GM21526 (cell line): ENCODE results near the gene DUOXA2.
"Not testable (repeated sequence)": the region's sequence is repeated elsewhere in the genome, so short reads cannot be mapped to it uniquely, and the experiment has no call there.

ENCODE experiments used
- ATAC-seq: cut with Tn5 transposase; IDR thresholded peaks from one replicate; pipeline ENCODE4 v1.9.1; 2021; ENCODE audit warnings: moderate library complexity; ENCODE audit not compliant: unreplicated experiment, low FRiP score

DUOXA2 gene

GRCh38 chr15:45134682-45135604 lies 20.8 kb downstream of the DUOXA2 start:
- no peak for ATAC-seq

- ATAC-seq, result not testable (repeated sequence)
Observed at GRCh38 chr15:45135705-45136377, 21.7 kb downstream of the DUOXA2 start.

DNA sequence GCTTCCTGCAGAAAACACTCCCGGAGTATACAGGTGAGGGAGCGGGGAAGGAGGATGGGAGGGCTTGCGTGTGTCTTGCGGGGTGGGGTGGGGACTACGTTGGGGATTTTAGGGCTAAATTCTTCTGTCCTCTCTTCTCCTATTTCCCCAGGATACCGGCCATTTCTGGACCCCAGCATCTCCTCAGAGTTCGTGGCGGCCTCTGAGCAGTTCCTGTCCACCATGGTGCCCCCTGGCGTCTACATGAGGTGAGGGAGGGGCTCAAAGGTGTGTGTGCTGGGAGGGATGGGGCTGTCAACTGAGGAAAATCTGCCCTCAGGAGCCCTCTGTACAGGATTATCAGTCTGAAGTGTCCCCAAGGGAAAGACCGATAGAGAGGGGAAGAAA lies 22.2 kb downstream of the DUOXA2 start:
- ATAC-seq, result no peak

- ATAC-seq, result no peak
Observed at GRCh38 chr15:45137703-45138102, 23.6 kb downstream of the DUOXA2 start.

- ATAC-seq, result no peak
Observed at GRCh38 chr15:45138814-45139765, 25.0 kb downstream of the DUOXA2 start.

- no peak for ATAC-seq
Observed at GRCh38 chr15:45139770-45140169, 25.6 kb downstream of the DUOXA2 start.

DNA sequence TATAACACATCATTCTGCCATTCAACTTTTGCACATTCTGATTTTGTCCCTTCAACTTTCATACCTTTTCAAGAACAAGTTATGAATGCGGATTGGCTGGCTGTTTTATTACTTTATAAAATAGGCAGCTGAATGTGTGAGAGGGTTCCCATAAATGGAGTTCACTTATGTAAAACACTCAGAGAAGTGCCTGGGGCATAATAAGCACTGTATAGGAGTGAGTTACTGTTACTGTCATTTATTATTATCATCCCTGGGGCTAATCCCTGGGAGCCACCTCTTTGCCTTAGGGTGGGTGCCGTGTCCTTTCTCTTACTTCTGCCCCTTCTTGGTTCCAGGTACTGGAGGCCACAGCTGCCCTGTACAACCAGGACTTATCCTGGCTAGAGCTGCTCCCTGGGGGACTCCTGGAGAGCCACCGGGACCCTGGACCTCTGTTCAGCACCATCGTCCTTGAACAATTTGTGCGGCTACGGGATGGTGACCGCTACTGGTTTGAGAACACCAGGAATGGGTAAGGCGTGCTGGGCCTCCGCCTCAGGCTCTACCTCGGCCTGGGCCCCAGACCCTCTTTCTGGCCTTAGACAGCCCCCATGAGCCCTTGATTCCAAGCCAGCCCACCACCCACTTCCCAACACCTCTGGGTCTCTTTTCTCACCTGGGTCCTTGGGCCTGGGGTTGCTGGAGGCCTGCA lies 26.6 kb downstream of the DUOXA2 start:
- no peak for ATAC-seq

- ATAC-seq, result no peak
Observed at GRCh38 chr15:45141386-45141785, 27.3 kb downstream of the DUOXA2 start.

GRCh38 chr15:45143056-45143455 lies 28.9 kb downstream of the DUOXA2 start:
- no peak for ATAC-seq

GRCh38 chr15:45143946-45144345 lies 29.8 kb downstream of the DUOXA2 start:
- ATAC-seq, result no peak

DNA sequence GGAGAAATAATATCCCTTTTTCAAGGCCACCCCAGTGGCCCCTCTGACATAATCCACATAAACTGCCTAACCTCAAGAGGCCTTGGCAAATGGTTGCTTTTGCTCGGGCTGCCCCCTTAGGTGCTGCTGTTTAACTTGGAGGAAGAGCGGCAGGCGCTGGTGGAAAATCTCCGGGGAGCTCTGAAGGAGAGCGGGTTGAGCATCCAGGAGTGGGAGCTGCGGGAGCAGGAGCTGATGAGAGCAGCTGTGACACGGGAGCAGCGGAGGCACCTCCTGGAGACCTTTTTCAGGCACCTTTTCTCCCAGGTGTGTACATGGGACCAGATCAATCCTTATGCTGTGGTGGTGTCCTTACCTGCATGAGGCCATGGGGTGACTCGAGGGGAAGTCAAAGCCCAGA lies 30.6 kb downstream of the DUOXA2 start:
- ATAC-seq, result no peak

DNA sequence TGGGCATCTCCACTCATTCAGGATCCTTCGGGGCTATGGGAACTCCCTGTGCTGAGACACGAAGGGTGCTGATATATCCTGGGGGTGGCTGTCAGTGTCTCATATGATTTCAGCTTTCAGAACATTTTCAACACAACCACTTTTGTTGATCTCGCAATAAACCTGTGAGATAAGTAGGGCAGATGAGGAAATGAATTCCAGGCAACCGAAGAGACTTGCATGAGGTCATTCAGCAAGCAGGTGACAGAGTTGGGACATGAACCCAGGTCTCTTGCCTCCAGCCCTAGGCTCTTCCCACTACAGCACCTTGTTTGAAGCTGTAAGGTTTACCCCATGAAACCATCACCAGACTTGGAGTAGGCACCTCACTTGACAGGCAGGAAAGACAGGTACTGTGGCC lies 32.3 kb downstream of the DUOXA2 start:
- no peak for ATAC-seq

DNA sequence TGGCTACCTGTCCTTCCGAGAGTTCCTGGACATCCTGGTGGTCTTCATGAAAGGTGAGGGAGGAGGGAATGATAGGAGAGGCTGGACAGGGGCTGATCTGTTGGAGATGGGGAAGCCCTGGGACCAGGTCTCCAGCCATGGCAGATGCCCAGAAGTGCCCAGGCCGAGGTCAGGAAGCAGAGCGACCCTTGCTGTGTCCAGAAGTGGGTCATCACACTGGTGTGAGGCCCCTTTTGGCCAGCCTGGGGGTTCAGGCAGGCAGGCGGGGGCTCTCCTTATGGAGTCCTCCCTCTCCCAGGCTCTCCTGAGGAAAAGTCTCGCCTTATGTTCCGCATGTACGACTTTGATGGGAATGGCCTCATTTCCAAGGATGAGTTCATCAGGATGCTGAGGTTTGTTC lies 33.5 kb downstream of the DUOXA2 start:
- no peak for ATAC-seq

GRCh38 chr15:45148076-45149059 lies 34.2 kb downstream of the DUOXA2 start:
- no peak for ATAC-seq

DNA sequence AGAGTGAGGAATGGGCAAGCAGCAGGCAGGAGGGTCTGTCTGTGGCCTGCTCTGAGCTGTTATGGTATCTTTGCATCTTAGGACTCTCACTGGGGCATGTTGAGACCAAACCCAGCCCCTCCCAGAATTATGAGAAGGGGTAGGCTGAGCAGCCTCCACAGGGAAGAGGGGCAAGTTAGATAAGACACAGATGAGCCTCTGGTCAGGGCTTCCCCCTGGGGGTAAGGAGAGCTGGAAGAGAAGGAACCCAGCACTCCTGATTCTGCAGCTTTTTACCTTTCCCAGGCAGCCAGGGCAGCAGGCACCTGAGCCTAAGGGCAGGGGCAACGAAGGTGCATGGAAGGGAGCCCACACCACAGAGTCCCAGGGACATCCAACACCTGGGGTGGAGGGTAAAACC lies 34.9 kb downstream of the DUOXA2 start:
- no peak for ATAC-seq

DNA sequence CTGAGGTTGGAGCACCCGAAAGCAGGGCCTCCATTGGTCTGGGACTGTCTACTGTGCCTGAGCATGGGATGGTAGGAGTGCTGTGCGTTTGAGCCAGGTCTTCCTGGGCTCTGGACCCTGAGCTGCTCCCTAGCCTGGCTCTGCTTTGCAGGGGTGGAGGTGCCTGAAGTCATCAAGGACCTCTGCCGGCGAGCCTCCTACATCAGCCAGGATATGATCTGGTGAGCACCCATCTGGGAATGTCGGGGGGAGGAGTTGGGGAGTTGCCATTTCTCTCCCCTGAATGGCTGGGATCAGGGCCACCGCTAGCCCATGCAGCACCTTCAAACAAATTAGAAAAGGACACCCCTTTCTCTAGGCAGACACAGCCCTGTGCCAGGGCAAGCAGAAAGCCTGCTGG lies 36.4 kb downstream of the DUOXA2 start:
- no peak for ATAC-seq

DNA sequence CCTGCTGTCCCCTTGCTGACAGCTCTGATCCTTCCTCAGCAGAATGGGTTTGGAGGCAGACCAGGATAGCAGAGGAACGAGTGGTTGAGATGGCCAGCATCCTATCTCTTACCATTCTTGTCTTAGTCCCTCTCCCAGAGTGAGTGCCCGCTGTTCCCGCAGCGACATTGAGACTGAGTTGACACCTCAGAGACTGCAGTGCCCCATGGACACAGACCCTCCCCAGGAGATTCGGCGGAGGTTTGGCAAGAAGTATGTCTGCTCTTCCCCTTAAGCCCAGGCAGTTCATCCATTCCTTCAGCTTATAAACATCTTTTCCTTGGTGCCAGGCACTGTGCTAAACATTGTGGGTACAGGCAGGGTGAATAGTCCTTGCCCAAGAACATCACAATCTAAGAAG lies 36.9 kb downstream of the DUOXA2 start:
- no peak for ATAC-seq

GRCh38 chr15:45151998-45152828 lies 38.1 kb downstream of the DUOXA2 start:
- ATAC-seq, result no peak
